Trophoblast cell (in vitro differentiated cells and primary cell): ENCODE data around the gene UBIAD1.

Source experiments
- DNase-seq, 2 donors: peaks; one replicate each; pipeline ENCODE4 v3.0.0-alpha.2; 2016
- H2AFZ ChIP-seq: 2 replicates; pipeline ENCODE4 v1.6.1; 2013; ENCODE audit warnings: low read length, moderate library complexity, mild to moderate bottlenecking; ENCODE audit not compliant: insufficient read depth, poor library complexity
- H2AK5ac ChIP-seq: 2 replicates; pipeline ENCODE4 v1.6.1; 2013; ENCODE audit warnings: mild to moderate bottlenecking, low read length
- H2BK120ac ChIP-seq: 2 replicates; pipeline ENCODE4 v1.6.1; 2013; ENCODE audit warnings: low read length, mild to moderate bottlenecking, moderate library complexity; ENCODE audit not compliant: insufficient read depth, poor library complexity
- H2BK12ac ChIP-seq: 2 replicates; pipeline ENCODE4 v1.6.1; 2013; ENCODE audit warnings: mild to moderate bottlenecking, low read length, moderate library complexity
- H2BK5ac ChIP-seq: 2 replicates; pipeline ENCODE4 v1.6.1; 2013; ENCODE audit warnings: low read length, low read depth, moderate library complexity, mild to moderate bottlenecking; ENCODE audit not compliant: poor library complexity
- H3K14ac ChIP-seq: 2 replicates; pipeline ENCODE4 v1.6.1; 2013; ENCODE audit warnings: mild to moderate bottlenecking, low read length
- H3K18ac ChIP-seq: 2 replicates; pipeline ENCODE4 v1.6.1; 2013; ENCODE audit warnings: mild to moderate bottlenecking, low read length
- H3K23ac ChIP-seq: 2 replicates; pipeline ENCODE4 v1.6.1; 2013; ENCODE audit warnings: low read length
- H3K27ac ChIP-seq: 2 replicates; pipeline ENCODE4 v1.5.1; 2013; ENCODE audit warnings: low read depth, mild to moderate bottlenecking, inconsistent platforms, low read length, moderate library complexity
- H3K27me3 ChIP-seq: 2 replicates; pipeline ENCODE4 v1.6.1; 2013; ENCODE audit warnings: inconsistent platforms, mild to moderate bottlenecking, low read length, moderate library complexity; ENCODE audit not compliant: insufficient read depth
- H3K36me3 ChIP-seq, 2 experiments: 1 replicate in 1 of 2; 2 replicates in 1 of 2; pipeline ENCODE4 v1.6.1; 2013; ENCODE audit warnings: low read length in 2 of 2, mild to moderate bottlenecking in 2 of 2, moderate library complexity in 1 of 2; ENCODE audit not compliant: insufficient read depth in 2 of 2, control insufficient read depth in 1 of 2
- H3K4ac ChIP-seq: 2 replicates; pipeline ENCODE4 v1.6.1; 2013; ENCODE audit warnings: low read depth, mild to moderate bottlenecking, low read length, moderate library complexity
- H3K4me1 ChIP-seq, 2 experiments: 1 replicate in 1 of 2; 2 replicates in 1 of 2; pipeline ENCODE4 v1.6.1; 2013; ENCODE audit warnings: low read length in 2 of 2, mild to moderate bottlenecking in 2 of 2, moderate library complexity in 1 of 2; ENCODE audit not compliant: insufficient read depth in 2 of 2, control insufficient read depth in 1 of 2
- H3K4me2 ChIP-seq: 2 replicates; pipeline ENCODE4 v1.6.1; 2013; ENCODE audit warnings: inconsistent platforms, mild to moderate bottlenecking, low read length, moderate library complexity
- H3K4me3 ChIP-seq: 2 replicates; pipeline ENCODE4 v1.5.1; 2013; ENCODE audit warnings: mild to moderate bottlenecking, low read depth, low read length, inconsistent platforms
- H3K79me1 ChIP-seq: one replicate; pipeline ENCODE4 v1.6.1; 2013; ENCODE audit warnings: low read length
- H3K79me2 ChIP-seq: 2 replicates; pipeline ENCODE4 v1.6.1; 2013; ENCODE audit warnings: low read length, mild to moderate bottlenecking; ENCODE audit not compliant: control insufficient read depth, insufficient read depth, poor library complexity
- H3K9ac ChIP-seq: 2 replicates; pipeline ENCODE4 v1.6.1; 2013; ENCODE audit warnings: mild to moderate bottlenecking, low read length
- H3K9me3 ChIP-seq: 2 replicates; pipeline ENCODE4 v1.6.1; 2013; ENCODE audit warnings: low read depth, mild to moderate bottlenecking, control low read depth, inconsistent platforms, low read length; ENCODE audit not compliant: insufficient read depth
- H4K12ac ChIP-seq: 2 replicates; pipeline ENCODE4 v1.6.1; 2013; ENCODE audit warnings: low read depth, mild to moderate bottlenecking, low read length, moderate library complexity
- H4K8ac ChIP-seq: 2 replicates; pipeline ENCODE4 v1.6.1; 2013; ENCODE audit warnings: low read depth, mild to moderate bottlenecking, low read length, moderate library complexity
- H4K91ac ChIP-seq: one replicate; pipeline ENCODE4 v1.6.1; 2013; ENCODE audit warnings: low read depth, mild to moderate bottlenecking, low read length, moderate library complexity
- WGBS: extraction: QIAGEN DNeasy Blood & Tissue Kit; methylation state at CpG from one replicate; pipeline ENCODE4 v1.1.7; 2013; ENCODE audit warnings: missing lambda C conversion rate; ENCODE audit not compliant: insufficient read length, insufficient coverage; ENCODE audit errors: extremely low coverage; 5-methylcytosine and 5-hydroxymethylcytosine counted together

UBIAD1 gene

DNA sequence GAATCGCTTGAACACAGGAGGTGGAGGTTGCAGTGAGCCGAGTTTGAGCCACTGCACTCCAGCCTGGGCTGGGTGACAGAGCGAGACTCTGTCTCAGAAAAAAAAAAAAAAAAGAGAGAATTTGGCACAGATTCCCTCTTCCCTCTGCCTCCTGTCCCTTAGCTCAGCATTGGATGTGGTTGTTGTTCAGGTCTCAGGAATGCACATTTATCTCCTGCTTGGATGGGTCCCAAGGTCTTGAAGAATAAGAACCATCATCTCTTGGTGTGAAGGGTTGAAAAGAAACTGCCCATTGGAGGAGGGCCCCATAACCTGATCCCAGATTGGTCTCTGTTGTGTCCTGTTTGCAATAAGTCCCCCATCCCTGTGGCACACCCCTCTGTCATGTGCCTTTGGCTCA lies 34.9 kb downstream of the UBIAD1 start:
- no peak overlapping the region for H3K4ac ChIP-seq
- no peak for DNase-seq
- no peak overlapping the region for H2AFZ ChIP-seq
- no peaks in the 10 kb centered on the region for H3K36me3 ChIP-seq
- no peak overlapping the region for H3K14ac ChIP-seq
- H2BK120ac ChIP-seq: no peak overlapping the region
- H3K23ac ChIP-seq: no peak overlapping the region
- H3K9me3 ChIP-seq: peaks cover 4% of the 10 kb centered on the region
- no peak overlapping the region for H2AK5ac ChIP-seq
- H3K27me3 ChIP-seq: no peaks in the 10 kb centered on the region
- H2BK12ac ChIP-seq: no peak overlapping the region
- no peak overlapping the region for H3K4me3 ChIP-seq
- H3K4me2 ChIP-seq: no peak overlapping the region
- H4K91ac ChIP-seq: no peak overlapping the region
- WGBS: no CpG with 5 or more reads among the region's 3 CpGs
- H3K18ac ChIP-seq: no peak overlapping the region
- no peak overlapping the region for H3K27ac ChIP-seq
- H4K8ac ChIP-seq: no peak overlapping the region
- H2BK5ac ChIP-seq: no peak overlapping the region
- no peak overlapping the region for H4K12ac ChIP-seq
- no peaks in the 10 kb centered on the region for H3K79me2 ChIP-seq
- H3K79me1 ChIP-seq: no peaks in the 10 kb centered on the region
- H3K9ac ChIP-seq: no peak overlapping the region
- no peaks in the 10 kb centered on the region for H3K4me1 ChIP-seq

DNA sequence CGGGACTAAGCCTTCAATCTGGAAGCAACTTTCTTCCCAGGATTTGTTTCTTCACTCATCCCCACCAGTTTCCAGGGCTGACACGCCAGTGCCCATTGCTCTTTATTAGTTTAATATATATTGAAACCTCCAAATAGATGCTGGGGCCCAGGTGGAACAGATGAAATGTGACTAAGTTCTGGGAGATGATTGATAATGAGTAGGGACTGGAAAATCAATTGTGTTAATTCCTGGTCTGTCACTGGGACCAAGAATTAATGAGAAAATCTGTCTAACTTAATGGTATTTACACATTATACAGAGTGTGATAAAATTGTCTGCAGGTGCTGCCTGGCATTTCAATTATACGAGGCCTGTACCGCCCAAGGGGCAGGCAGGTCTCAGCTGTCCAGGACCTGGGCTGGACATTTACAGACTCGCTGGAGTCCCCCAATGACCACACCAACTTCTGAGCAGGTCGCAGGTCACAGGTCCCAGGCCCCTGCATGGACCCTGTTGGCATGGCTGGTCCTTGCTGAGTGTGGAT lies 35.8 kb downstream of the UBIAD1 start:
- Histone ChIP-seq H3K23ac (no peak overlapping the region), H3K4me2 (no peak overlapping the region), H3K9ac (no peak overlapping the region), H4K91ac (no peak overlapping the region), H2BK5ac (no peak overlapping the region), H2BK12ac (no peak overlapping the region), H4K12ac (no peak overlapping the region), H2AFZ (no peak overlapping the region), H2BK120ac (no peak overlapping the region), H3K79me2 (no peaks in the 10 kb centered on the region), H3K79me1 (no peaks in the 10 kb centered on the region), H3K4me1 (no peaks in the 10 kb centered on the region), H3K36me3 (no peaks in the 10 kb centered on the region), H2AK5ac (no peak overlapping the region), H3K27ac (no peak overlapping the region), H3K18ac (no peak overlapping the region), H3K9me3 (peaks cover 4% of the 10 kb centered on the region), H3K4ac (no peak overlapping the region), H4K8ac (no peak overlapping the region), H3K27me3 (no peaks in the 10 kb centered on the region), H3K14ac (no peak overlapping the region), H3K4me3 (no peak overlapping the region)
- no peak for DNase-seq
- WGBS: no CpG with 5 or more reads among the region's 6 CpGs

DNA sequence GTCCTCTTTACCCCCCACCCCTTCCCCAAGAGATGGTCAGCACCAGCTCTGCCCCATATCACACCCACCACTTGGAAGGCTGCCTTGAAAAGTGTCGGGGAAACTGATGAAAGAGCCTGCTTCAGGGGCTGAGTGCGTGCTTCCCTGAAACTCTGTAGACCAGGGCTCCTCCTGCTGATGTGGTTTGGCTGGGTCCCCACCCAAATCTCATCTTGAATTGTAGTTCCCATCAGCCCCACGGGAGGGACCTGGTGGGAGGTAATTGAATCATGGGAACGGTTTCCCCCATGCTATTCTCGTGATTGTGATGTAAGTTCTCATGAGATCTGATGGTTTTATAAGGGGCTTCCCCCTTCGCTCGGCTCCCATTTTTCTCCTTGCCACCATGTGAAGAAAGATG lies 36.4 kb downstream of the UBIAD1 start:
- no peak overlapping the region for H2AK5ac ChIP-seq

DNA sequence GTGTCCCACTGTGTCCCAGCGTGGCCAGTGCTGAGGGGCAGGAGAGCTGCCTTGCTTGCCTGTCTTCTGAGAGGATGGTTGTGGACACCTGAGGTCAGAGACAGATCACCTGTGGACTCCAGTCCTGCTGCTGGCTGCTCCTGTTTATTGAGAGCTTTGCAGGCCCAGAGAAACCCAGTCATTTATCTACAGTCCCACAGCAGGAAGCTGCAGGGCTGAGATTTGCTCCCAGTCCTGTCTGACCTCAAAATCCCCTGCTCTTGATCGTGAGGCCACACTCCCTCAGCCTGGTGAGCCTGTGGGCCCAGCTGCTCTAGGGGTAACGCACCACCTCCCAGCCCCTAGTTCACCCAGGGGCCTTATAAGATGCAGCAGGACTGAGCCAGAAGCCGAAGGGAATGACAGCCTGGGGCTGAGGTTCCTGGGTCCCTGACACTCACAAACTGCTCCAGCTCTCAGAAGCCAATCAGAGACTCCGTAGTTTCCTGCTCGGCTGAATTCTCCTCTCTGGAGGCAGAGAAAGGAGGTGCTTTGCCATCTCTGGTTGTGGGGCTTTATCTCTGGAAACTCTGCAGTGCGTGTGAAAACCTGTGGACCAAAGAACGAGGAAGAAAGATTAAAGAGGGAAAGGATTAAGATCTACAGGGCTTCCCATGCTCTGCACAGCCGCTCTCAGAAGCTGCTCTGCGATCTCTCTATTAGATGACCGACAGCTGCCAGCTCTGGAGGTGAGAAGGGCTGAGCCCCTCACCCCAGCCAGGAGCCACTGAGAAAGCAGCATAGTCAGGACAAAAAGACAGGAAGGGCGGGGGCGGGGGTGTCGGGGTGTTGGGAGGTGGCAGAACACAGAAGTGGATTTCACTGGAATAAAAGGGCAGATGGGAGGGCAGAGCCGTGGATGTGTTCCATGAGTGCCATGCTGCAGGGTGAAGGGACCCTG lies 39.1 kb downstream of the UBIAD1 start:
- H4K91ac ChIP-seq: no peak overlapping the region
- no peak overlapping the region for H2AFZ ChIP-seq
- H4K8ac ChIP-seq: no peak overlapping the region
- H3K9me3 ChIP-seq: no peaks in the 10 kb centered on the region
- no peak overlapping the region for H2BK5ac ChIP-seq
- H3K79me1 ChIP-seq: no peaks in the 10 kb centered on the region
- no peaks in the 10 kb centered on the region for H3K79me2 ChIP-seq
- H3K36me3 ChIP-seq: no peaks in the 10 kb centered on the region
- no peak overlapping the region for H2BK12ac ChIP-seq
- H3K23ac ChIP-seq: no peak overlapping the region
- H3K4ac ChIP-seq: no peak overlapping the region
- no peaks in the 10 kb centered on the region for H3K4me1 ChIP-seq
- H3K18ac ChIP-seq: no peak overlapping the region
- H4K12ac ChIP-seq: no peak overlapping the region
- no peak overlapping the region for H3K4me3 ChIP-seq
- WGBS: no CpG with 5 or more reads among the region's 15 CpGs
- DNase-seq: no peak
- no peak overlapping the region for H3K14ac ChIP-seq
- no peak overlapping the region for H3K9ac ChIP-seq
- no peaks in the 10 kb centered on the region for H3K27me3 ChIP-seq
- no peak overlapping the region for H3K27ac ChIP-seq
- H3K4me2 ChIP-seq: no peak overlapping the region
- H2AK5ac ChIP-seq: no peak overlapping the region
- H2BK120ac ChIP-seq: no peak overlapping the region

More for the DNA sequence above, 36.4 kb downstream of the UBIAD1 start:
- Histone ChIP-seq H2AFZ (no peak overlapping the region), H3K9ac (no peak overlapping the region), H3K4me1 (no peaks in the 10 kb centered on the region), H3K23ac (no peak overlapping the region), H3K79me1 (no peaks in the 10 kb centered on the region), H3K4ac (no peak overlapping the region), H3K27me3 (no peaks in the 10 kb centered on the region), H4K12ac (no peak overlapping the region), H3K4me3 (no peak overlapping the region), H3K4me2 (no peak overlapping the region), H4K91ac (no peak overlapping the region), H2BK12ac (no peak overlapping the region), H3K9me3 (peaks cover 3% of the 10 kb centered on the region), H2BK120ac (no peak overlapping the region), H3K18ac (no peak overlapping the region), H3K79me2 (no peaks in the 10 kb centered on the region), H3K27ac (no peak overlapping the region), H4K8ac (no peak overlapping the region), H2BK5ac (no peak overlapping the region), H3K14ac (no peak overlapping the region), H3K36me3 (no peaks in the 10 kb centered on the region)
- no CpG with 5 or more reads among the region's 7 CpGs for WGBS
- no peak for DNase-seq
